NB4 (cell line): ENCODE measurements around the gene MPO.

Experiments used
- DNase-seq: peaks from one replicate; pipeline ENCODE4 v3.0.0; 2010; ENCODE audit warnings: low read depth
- H3K4me3 ChIP-seq: one replicate; pipeline ENCODE4 v1.5.1; 2011; ENCODE audit warnings: mild to moderate bottlenecking, low read depth, low read length, moderate library complexity
- MYC ChIP-seq: IDR thresholded peaks from 2 replicates; pipeline ENCODE4 v1.6.1; 2011; ENCODE audit warnings: low read depth, low read length
- POLR2A ChIP-seq: IDR thresholded peaks from 2 replicates; pipeline ENCODE4 v1.6.1; 2011; ENCODE audit warnings: mild to moderate bottlenecking; ENCODE audit not compliant: insufficient read length; ENCODE audit errors: extremely low read depth
- TF ChIP-seq, protein P1 (sequence below): IDR thresholded peaks from 2 replicates; pipeline ENCODE4 v1.6.1; 2011; ENCODE audit warnings: low read depth, low read length
- TF ChIP-seq, protein P2 (sequence below): IDR thresholded peaks from one replicate; pipeline ENCODE4 v1.5.1; 2012; ENCODE audit warnings: low read depth, low read length

The MPO gene

DNA sequence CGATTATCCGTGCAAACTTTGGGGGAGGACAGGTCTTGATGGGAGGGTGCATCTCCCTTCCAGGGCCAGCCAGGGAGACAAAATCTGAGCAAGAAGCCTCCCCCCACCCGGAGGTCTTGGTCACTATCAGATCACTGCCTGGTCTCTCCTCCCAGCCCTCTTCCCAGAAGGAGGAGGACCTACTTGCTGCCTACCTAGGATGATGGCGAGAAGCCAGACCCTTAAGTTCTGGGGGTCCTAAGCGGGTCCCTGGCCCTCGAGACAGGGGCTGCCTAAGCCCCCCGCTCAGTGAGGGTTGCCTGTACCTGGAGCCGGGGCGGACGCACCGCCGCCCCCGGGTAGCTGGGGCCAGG lies 43.3 kb upstream of the MPO start:
- no peak overlapping the region for H3K4me3 ChIP-seq
- TF ChIP-seq POLR2A = no peak
- TF ChIP-seq, protein P1, sequence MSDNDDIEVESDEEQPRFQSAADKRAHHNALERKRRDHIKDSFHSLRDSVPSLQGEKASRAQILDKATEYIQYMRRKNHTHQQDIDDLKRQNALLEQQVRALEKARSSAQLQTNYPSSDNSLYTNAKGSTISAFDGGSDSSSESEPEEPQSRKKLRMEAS = no peak
- no peak for TF ChIP-seq MYC
- TF ChIP-seq, protein P2, sequence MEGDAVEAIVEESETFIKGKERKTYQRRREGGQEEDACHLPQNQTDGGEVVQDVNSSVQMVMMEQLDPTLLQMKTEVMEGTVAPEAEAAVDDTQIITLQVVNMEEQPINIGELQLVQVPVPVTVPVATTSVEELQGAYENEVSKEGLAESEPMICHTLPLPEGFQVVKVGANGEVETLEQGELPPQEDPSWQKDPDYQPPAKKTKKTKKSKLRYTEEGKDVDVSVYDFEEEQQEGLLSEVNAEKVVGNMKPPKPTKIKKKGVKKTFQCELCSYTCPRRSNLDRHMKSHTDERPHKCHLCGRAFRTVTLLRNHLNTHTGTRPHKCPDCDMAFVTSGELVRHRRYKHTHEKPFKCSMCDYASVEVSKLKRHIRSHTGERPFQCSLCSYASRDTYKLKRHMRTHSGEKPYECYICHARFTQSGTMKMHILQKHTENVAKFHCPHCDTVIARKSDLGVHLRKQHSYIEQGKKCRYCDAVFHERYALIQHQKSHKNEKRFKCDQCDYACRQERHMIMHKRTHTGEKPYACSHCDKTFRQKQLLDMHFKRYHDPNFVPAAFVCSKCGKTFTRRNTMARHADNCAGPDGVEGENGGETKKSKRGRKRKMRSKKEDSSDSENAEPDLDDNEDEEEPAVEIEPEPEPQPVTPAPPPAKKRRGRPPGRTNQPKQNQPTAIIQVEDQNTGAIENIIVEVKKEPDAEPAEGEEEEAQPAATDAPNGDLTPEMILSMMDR = no peak
- DNase-seq = no peak

DNA sequence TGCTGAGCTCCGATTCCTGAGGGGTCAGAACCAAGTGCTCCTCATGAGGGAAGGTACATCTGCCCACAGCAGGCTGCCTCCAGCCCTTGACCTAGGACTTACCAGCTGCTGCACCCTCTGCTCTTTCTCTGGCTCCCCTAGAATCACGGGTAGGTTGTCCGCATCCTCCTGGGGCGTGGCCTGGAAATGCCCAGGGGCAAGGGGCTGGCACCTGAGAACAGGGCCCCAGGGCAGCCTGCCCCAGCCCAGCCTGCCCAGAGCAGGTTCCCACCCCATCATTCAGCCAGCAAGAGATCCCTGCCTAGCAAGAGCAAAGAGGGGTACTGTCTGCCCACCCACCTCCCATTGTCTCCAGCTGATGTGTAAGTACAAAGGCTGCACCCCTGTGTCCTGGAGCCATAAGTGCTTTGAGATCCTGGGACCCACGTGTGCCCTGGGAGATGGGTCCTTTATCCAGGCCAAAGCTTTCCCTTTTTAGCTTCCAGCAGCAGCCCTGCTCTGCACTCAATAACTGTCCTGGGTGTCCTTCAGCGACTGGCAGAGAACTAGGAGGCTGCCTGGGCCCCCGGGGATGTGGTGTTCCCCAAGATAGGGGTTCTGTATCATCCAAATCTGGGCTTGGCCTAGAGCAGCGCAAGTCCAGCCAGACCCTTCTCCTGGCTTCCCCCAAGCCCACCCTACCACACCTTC lies 42.8 kb upstream of the MPO start:
- H3K4me3 ChIP-seq = no peak overlapping the region
- DNase-seq = no peak

DNA sequence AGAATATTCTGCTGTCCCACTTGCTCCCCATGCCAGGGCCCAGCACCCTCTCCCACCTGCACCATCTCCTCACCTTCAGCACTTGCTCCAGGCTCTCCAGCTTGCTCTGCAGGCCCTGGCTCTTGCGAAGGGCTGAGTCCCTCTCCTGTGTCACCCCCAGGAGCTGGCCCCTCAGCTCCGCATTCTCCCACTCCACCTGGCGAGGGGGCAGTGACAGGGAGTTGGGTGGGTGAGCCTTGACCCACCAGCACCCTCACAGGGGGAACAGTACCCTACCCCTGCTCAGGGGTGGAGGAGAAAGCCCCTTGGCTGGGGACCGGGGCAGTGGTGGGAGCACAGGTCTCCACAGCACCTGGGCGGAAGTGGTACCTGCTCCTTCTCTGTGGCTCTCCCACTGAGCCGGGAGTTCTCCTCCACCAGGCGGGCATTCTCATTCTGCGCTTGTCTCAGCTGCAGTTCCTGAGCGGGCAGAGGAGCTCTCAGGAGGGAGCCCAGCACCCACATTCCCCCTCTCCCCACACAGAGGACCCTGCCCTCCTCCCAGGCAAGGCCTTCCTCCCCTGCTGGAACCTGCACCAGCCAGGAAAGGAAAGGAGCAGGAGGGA lies 41.9 kb upstream of the MPO start:
- TF ChIP-seq, protein P1 = no peak
- TF ChIP-seq MYC = no peak
- TF ChIP-seq, protein P2 = no peak
- no peak overlapping the region for H3K4me3 ChIP-seq
- no peak for DNase-seq

More for the DNA sequence above, 42.8 kb upstream of the MPO start:
- TF ChIP-seq, protein P2 = no peak
- peak; percentile 20 for TF ChIP-seq POLR2A

DNA sequence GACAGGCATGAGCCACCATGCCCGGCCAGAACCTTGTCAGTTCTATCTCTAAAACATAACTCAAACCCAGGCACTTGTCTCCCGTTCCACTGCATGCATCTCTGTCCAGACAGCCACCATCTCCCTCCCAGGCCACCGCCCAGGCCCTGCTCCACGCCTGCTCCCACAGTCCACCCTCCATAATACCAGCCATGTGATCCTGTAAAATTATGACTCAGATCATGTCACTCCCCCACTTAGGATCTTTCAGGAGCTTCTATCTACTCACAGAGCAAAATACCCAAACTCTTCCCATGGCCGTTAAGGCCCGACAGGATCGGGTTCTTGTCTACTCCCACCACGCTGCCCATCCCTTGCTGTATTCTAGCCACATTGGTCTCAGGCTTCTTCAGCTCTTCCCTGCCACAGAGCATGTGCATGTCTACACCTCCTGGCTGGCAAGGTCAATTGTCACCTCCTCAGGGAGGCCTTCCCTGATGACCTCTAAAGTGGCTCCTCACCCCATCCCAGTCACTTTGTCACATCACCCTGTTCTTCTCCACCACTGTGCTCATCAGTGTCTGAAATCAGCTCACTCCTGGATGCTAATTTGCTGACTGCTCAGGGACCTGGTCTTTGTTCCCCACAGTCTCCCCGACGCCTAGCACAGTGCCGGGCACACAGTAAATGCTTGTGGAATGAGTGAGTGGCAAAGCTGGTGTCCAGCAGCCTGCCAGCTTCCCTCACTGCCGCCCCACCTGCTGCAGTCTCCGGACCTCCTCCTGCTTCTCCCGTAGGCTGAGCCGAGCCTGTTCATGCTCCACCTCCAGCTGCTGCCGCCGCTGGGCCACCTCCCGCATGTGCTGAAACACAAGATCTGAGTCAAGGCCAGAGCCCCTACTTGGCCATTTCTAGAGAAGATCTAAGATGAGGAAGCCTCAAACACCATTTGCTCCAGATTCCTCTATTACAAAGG lies 41.1 kb upstream of the MPO start:
- no peak for DNase-seq
- TF ChIP-seq, protein P2 = no peak
- TF ChIP-seq, protein P1 = no peak
- no peak for TF ChIP-seq MYC
- no peak for TF ChIP-seq POLR2A
- H3K4me3 ChIP-seq = no peak overlapping the region

DNA sequence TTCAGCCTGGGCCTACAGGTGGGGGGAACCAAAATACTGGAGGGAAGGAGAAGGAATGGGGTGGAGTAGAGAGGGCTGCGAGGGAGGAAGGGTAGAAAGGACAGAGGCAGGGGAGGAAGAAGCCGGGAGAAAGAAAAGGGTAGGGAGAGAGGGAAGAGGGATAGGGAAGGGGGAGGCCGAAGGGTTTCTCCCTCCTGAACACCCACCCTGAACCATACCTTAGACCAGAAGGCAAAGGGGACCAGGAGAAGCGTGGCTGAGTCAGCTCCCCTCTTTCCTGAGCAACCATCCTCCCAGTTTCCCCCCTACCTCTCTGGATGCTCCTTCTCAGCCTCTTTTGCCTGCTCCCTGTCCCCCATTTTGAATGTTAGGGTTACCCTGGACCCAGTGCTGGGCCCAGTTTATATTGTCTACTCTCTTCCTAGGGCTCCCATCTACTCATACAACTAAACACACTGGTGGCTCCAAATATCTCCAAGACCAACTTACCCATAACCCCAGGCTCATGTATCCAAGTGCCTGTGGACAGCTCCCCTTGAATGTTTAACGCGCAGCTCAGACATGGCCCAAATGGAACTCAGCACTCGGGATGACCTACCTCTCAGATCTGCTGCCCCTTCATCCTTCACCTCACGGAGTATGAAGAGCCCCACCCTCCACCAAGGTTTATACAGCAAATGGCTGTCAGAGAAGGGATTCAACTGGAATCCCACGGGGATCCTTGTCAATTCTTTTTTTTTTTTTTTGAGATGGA lies 40.0 kb upstream of the MPO start:
- no peak for DNase-seq
- TF ChIP-seq POLR2A = no peak
- TF ChIP-seq, protein P2 = no peak
- no peak for TF ChIP-seq MYC
- TF ChIP-seq, protein P1 = no peak

More for the DNA sequence above, 40.0 kb upstream of the MPO start:
- H3K4me3 ChIP-seq = no peak overlapping the region
